ENCODE results near the gene PCYT2. TPM values are rescaled to one million over a fixed set of nuclear protein-coding genes. Genes with fewer than 3 reads are reported as not detected.

Gene PCYT2
- total and polyA plus RNA-seq, 8 donors: 9.0 to 35.3 (median 17.7) TPM

- Histone ChIP-seq H3K9me3 (no peaks in the 10 kb centered on the region), H3K4me1 (peaks cover 36 to 56% (median 39%) of the 10 kb centered on the region in 3 donors), H3K27ac (peak overlapping the region; percentile 70 to 96 (median 80)), H3K27me3 (no peaks in the 10 kb centered on the region), H3K4me3 (no peak overlapping the region), H3K36me3 (peaks cover 0 to 16% (median 10%) of the 10 kb centered on the region in 3 donors)
- intact Hi-C loops (cut with DNase I): no loop called here
- WGBS, 2 donors: 36 to 40% methylated on average over 23 of the region's 23 CpGs
- FAIRE-seq: no peak
- peak in 3 of 4 donors; percentile 0 to 3 (median 2) for ATAC-seq
- peak in 4 of 6 donors; percentile 67 to 87 (median 71) for DNase-seq
- no peak for TF ChIP-seq CTCF (IDR thresholded peaks at IDR 0.05)
These were observed 43.8 kb downstream of the PCYT2 start for GRCh38 chr17:81867170-81867990.

GRCh38 chr17:81866440-81867169 is 44.6 kb downstream of the PCYT2 start:
- no peak for TF ChIP-seq CTCF (IDR thresholded peaks at IDR 0.05)
- no peak for FAIRE-seq
- Histone ChIP-seq H3K4me1 (peaks cover 36 to 60% (median 39%) of the 10 kb centered on the region in 3 donors), H3K27me3 (no peaks in the 10 kb centered on the region), H3K9me3 (no peaks in the 10 kb centered on the region), H3K4me3 (peak overlapping the region in 1 of 4 donors; percentile 10), H3K36me3 (peaks cover 0 to 16% (median 10%) of the 10 kb centered on the region in 3 donors), H3K27ac (peak overlapping the region; percentile 70 to 96 (median 80))
- DNase-seq: peak in 3 of 6 donors; percentile 51 to 85 (median 61)
- intact Hi-C loops (cut with DNase I): no loop called here
- no peak for ATAC-seq
- WGBS, 2 donors: 62 to 67% methylated on average over 18 of the region's 18 CpGs

- Histone ChIP-seq H3K27ac (peak overlapping the region; percentile 70 to 96 (median 80)), H3K4me1 (peaks cover 36 to 60% (median 39%) of the 10 kb centered on the region in 3 donors), H3K4me3 (peak overlapping the region in 1 of 4 donors; percentile 10), H3K27me3 (no peaks in the 10 kb centered on the region), H3K36me3 (peaks cover 0 to 16% (median 10%) of the 10 kb centered on the region in 3 donors), H3K9me3 (no peaks in the 10 kb centered on the region)
- DNase-seq (peak; percentile 95 to 99 (median 98)), ATAC-seq (peak; percentile 46 to 61 (median 53)), FAIRE-seq (no peak)
- no peak for TF ChIP-seq CTCF (IDR thresholded peaks at IDR 0.05)
- WGBS, 2 donors: 23 to 36% methylated on average over 16 to 18 of the region's 18 CpGs
- intact Hi-C loops (cut with DNase I): no loop called here
These were observed 45.3 kb downstream of the PCYT2 start for GRCh38 chr17:81865733-81866439.

- DNase-seq (no peak), FAIRE-seq (no peak), ATAC-seq (no peak)
- no peaks in the 10 kb centered on the region for H3K27me3 ChIP-seq
- H3K4me3 ChIP-seq: no peak overlapping the region
- no peaks in the 10 kb centered on the region for H3K9me3 ChIP-seq
- no peak for TF ChIP-seq CTCF (IDR thresholded peaks at IDR 0.05)
- peak overlapping the region; percentile 70 to 96 (median 78) for H3K27ac ChIP-seq
- peaks cover 0 to 16% (median 10%) of the 10 kb centered on the region in 3 donors for H3K36me3 ChIP-seq
- H3K4me1 ChIP-seq: peaks cover 36 to 60% (median 39%) of the 10 kb centered on the region in 3 donors
- intact Hi-C loops (cut with DNase I): no loop called here
- 46 to 63% methylated on average over 8 of the region's 8 CpGs for WGBS, 2 donors
These were observed 45.9 kb downstream of the PCYT2 start for GRCh38 chr17:81865358-81865732.
